Epithelial cell of proximal tubule (primary cell): ENCODE results near the gene IPP. TPM values are rescaled to one million over a fixed set of nuclear protein-coding genes. Genes with fewer than 3 reads are reported as not detected.
"Not testable (repeated sequence)": the region's sequence is repeated elsewhere in the genome, so short reads cannot be mapped to it uniquely, and the experiment has no call there.

Experiments
- DNase-seq: peaks from one replicate; pipeline ENCODE4 v3.0.0-alpha.2; 2011; ENCODE audit warnings: low read depth
- H3K4me3 ChIP-seq: 2 replicates; pipeline ENCODE4 v1.5.1; 2011; ENCODE audit warnings: low read depth, mild to moderate bottlenecking, low read length
- CTCF ChIP-seq: conservative IDR thresholded peaks from 2 replicates; pipeline ENCODE4 v1.5.1; 2012; ENCODE audit warnings: low read depth, mild to moderate bottlenecking, low read length
- total RNA-seq: library from RNA; depleted of rRNA; stranded (reverse); fragments of >200 nt; gene quantifications from 2 replicates; pipeline ENCODE4 v1.2.3, GENCODE V29; 2015

IPP gene
- total RNA-seq, 1 donor from 2014 or later, result 4.7 TPM

- H3K4me3 ChIP-seq, result no peak overlapping the region
- DNase-seq, result no peak
- no peak for TF ChIP-seq CTCF
These were observed 3.5 kb downstream of the IPP start for GRCh38 chr1:45746922-45747321.

GRCh38 chr1:45739641-45740156 is 10.8 kb downstream of the IPP start:
- DNase-seq, H3K4me3 ChIP-seq: not testable (repeated sequence)

GRCh38 chr1:45739137-45739536 is 11.3 kb downstream of the IPP start:
- no peak for TF ChIP-seq CTCF

GRCh38 chr1:45730780-45731319 is 19.6 kb downstream of the IPP start:
- no peak overlapping the region for H3K4me3 ChIP-seq
- DNase-seq, result no peak
- TF ChIP-seq CTCF, result no peak

More at GRCh38 chr1:45739137-45739536, 11.3 kb downstream of the IPP start:
- no peak overlapping the region for H3K4me3 ChIP-seq
- DNase-seq, result no peak

- no peak for TF ChIP-seq CTCF
- no peak overlapping the region for H3K4me3 ChIP-seq
- no peak for DNase-seq
These were observed 20.2 kb downstream of the IPP start for GRCh38 chr1:45730075-45730779.

- DNase-seq, H3K4me3 ChIP-seq: not testable (repeated sequence)
These were observed 24.4 kb downstream of the IPP start for GRCh38 chr1:45726007-45726406.

GRCh38 chr1:45723248-45723930 is 27.1 kb downstream of the IPP start:
- DNase-seq, result no peak
- TF ChIP-seq CTCF, result no peak
- H3K4me3 ChIP-seq, result no peak overlapping the region

GRCh38 chr1:45722809-45723208 is 27.6 kb downstream of the IPP start:
- no peak overlapping the region for H3K4me3 ChIP-seq
- TF ChIP-seq CTCF, result no peak
- no peak for DNase-seq
